ENCODE data around the gene DLGAP1.

Gene DLGAP1

GRCh38 chr18:4242431-4243161 is 212.5 kb downstream of the DLGAP1 start:
- DNase-seq (ENCODE audit: low read depth in 2 of 3, low spot score in 2 of 3) = no peak

DNA sequence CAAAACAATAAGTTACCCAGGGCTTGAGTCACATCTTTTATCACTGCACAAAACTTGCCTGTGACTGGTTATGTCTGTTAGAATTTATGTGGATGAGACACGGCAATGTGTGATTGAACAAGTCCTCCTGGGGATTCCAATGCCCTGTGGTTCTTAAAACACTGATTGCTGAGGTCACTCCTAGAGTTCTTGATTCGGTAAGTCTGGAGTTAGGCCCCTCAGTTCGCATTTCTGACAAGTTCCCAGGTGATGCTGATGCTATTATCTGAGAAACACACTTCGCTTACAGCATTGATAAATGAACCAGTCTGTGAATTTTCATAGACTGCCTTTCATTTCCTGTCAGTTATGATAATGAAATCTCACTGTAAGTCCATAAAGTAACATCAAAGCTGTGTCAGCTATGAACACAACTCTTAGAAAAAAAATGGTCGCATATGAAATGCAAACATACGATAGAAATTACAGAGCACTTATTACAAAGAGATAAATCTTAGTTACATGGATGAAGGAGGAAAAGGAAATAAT is 214.0 kb downstream of the DLGAP1 start:
- DNase-seq (ENCODE audit: low read depth in 2 of 3, low spot score in 2 of 3) = no peak

DNA sequence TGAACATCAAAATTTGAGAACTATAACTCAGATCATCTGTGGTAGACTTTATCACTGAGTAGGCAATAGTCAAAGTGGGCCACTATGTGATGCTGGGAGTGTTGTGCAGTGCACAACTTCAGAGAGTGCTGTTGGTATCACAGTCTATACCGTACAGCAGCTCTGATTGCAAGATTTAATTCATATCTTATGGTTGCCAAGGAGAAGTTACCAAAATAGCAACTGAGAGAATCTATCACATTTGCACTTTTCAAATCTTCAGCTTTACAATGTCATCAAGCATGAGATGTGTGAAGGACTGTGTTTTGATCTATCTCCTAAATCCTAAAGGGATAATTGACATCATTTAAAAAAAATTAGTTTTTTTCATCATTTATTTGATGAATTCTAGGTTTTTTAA is 216.1 kb downstream of the DLGAP1 start:
- DNase-seq (ENCODE audit: low read depth in 2 of 3, low spot score in 2 of 3) = no peak

DNA sequence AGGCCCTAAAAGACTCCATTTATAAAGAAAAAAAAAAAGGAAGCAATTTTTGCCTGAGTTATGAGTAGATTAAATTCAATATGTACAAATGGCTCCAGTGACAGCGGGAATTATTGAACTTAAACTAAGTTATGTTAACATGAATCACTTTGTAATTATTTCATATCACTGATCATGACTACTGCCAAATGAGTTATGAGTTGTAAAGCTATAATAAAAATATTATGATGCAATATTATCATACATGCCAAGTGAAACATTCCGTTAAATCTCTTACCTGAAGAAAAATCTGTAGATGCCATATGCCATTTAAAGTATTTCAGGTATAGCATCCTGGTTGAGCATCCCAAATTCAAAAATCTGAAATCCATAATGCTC is 217.5 kb downstream of the DLGAP1 start:
- no peak for DNase-seq (ENCODE audit: low read depth in 2 of 3, low spot score in 2 of 3)

DNA sequence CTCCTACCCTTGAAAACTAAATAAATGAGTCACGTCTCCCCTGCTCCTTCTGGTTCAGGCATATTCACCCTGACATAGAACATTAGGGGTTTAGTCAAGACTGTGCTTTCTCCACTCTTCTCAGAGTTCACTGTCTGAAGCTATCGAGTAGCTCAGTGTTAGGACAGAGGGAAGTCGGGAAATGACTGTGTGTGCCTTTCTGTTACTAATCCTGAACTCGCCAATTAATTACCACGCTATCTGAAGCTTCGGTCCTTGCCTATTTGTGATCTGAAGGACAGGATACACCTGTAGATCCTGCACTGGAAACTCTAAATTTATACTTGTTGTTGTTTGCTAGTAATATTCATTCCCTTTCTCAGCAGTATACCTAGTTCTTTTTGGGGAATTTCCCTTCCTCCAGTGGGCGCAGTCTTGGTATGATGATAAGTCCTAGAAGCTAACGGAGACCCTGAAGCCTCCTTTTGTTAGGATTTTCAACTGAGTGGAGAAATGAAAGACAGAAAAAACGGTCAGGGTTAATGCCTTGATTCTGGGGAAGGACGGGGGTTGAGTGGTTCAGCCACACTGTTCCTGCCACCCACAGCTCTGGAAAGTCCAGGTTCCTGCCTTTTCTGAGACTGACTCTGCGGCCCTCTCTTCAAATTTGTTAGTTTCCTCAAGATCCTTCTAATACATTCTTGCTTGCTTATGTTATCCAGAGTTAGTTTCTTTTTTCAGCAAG is 218.0 kb downstream of the DLGAP1 start:
- no peak for DNase-seq (ENCODE audit: low read depth in 2 of 3, low spot score in 2 of 3)

DNA sequence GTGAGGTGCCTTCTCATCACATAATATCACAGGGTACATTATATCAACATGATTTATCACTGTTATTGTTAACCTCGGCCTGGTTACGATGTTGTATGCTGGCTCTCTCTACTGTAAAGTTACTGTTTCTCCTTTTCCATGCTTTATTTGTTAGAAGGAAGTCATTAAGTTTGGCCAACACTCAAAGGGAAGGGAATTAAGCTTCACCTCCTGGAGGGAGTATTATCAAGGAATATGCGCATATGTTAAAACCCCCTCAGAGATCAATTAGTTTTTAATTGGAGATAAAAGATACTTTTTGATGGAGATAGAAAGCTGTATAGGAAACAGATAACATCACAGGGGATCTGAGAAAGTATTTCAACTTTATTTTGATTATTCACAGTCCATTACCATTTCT is 221.6 kb downstream of the DLGAP1 start:
- DNase-seq (ENCODE audit: low read depth in 2 of 3, low spot score in 2 of 3) = no peak

GRCh38 chr18:4232656-4233055 is 222.5 kb downstream of the DLGAP1 start:
- no peak for DNase-seq (ENCODE audit: low read depth in 2 of 3, low spot score in 2 of 3)

DNA sequence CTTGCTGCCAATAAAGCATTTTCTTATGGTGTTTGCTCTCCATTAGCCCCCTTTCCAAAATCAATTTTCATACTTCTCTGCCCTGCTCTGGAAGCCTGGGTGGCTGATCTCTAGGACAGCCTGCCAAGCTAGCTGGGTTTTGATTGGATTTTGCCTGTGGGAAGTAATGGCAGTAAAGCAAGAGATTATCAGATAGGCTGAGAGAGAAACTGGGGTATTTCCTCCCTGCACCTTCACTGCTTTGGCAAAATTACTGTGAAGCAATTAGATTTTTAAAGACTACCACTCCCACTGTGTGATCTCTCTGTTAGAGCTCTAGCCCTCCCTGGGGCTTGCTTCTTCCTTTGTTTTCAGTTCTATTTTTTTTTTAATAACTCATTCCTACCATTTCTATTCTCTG is 223.8 kb downstream of the DLGAP1 start:
- DNase-seq (ENCODE audit: low read depth in 2 of 3, low spot score in 2 of 3) = no peak

DNA sequence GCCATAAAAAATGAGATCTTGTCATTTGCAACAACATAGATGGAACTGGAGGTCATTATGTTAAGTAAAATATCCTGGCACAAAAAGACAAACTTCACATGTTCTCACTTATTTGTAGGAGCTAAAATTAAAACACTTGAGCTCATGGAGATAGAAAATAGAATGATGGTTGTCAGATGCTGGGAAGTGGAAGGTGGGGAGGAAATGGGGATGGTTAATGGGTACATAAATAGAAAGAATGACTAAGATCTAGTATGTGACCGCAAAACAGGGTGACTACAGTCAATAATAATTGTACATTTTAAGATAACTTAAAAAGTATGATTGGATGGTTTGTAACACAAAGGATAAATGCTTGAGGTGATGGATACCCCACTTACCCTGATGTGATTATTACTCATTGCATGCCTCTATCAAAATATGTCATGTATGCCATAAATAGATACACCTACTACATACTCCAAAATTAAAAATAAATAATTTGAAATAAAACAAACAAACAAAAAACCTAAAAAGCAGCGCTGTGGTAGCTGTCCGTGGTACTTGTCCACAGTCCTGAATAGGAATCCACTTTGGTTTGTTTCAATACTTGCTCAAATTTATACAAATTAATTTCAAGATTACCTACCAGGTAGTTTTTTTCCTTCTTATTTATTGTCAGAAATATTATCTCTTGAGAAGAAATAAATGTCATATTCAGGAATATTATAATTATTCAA is 224.5 kb downstream of the DLGAP1 start:
- DNase-seq (ENCODE audit: low read depth in 2 of 3, low spot score in 2 of 3) = no peak

DNA sequence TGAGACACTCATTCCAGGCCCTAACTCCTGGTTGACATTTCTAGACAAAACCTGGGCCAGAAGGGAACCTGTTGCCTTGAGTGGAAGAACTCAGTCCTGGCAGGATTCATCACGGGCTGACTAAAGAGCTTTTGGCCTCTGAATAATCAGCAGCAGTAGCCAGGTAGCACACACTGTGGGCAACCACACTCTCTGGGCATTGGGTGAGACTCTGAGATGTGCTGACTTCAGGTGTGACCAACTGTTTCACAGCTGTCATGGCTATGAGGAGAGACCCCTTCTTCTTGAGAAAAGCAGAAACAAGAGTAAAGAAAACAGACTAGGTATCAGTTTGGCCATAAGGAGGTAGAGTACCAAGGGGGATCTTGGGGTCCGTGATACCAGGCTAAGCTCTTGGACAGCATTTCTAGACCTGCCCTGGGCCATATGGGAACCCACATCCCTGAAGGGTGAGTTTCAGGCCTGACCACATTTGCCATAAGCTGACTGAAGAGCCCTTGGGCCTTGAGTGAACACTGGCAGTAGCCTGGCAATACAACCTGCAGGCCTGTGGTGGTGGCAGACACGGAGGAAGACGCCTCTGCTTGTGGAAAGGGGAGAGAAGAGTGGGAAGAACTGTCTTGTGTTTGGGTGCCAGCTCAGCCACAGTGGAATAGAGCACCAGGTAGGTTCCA is 230.9 kb downstream of the DLGAP1 start:
- DNase-seq (ENCODE audit: low read depth in 2 of 3, low spot score in 2 of 3) = no peak

GRCh38 chr18:4211111-4211837 is 243.8 kb downstream of the DLGAP1 start:
- no peak for DNase-seq (ENCODE audit: low read depth in 2 of 3, low spot score in 2 of 3)

DNA sequence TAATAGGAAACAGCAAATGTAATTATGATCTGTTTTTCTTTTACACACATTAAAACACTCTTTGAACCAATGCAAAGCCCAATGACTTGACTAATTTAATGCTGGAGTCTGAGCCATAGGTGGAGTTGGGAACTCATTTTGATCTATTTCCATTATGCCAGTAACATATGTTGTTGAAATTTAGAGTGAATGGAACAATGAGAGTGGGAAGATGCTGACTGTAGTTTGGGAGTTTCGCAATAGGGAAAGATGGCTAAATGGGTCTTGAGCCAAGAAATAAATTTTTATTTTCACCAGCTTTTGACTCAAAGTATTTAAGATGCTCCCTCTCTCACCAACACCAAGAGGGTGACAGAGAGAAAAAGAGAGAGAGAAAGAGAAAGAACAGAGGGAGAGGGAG is 246.7 kb downstream of the DLGAP1 start:
- no peak for DNase-seq (ENCODE audit: low read depth in 2 of 3, low spot score in 2 of 3)

GRCh38 chr18:4207383-4207985 is 247.6 kb downstream of the DLGAP1 start:
- no peak for DNase-seq (ENCODE audit: low read depth in 2 of 3, low spot score in 2 of 3)

GRCh38 chr18:4204438-4204720 is 250.7 kb downstream of the DLGAP1 start:
- DNase-seq (ENCODE audit: low read depth in 2 of 3, low spot score in 2 of 3) = no peak

DNA sequence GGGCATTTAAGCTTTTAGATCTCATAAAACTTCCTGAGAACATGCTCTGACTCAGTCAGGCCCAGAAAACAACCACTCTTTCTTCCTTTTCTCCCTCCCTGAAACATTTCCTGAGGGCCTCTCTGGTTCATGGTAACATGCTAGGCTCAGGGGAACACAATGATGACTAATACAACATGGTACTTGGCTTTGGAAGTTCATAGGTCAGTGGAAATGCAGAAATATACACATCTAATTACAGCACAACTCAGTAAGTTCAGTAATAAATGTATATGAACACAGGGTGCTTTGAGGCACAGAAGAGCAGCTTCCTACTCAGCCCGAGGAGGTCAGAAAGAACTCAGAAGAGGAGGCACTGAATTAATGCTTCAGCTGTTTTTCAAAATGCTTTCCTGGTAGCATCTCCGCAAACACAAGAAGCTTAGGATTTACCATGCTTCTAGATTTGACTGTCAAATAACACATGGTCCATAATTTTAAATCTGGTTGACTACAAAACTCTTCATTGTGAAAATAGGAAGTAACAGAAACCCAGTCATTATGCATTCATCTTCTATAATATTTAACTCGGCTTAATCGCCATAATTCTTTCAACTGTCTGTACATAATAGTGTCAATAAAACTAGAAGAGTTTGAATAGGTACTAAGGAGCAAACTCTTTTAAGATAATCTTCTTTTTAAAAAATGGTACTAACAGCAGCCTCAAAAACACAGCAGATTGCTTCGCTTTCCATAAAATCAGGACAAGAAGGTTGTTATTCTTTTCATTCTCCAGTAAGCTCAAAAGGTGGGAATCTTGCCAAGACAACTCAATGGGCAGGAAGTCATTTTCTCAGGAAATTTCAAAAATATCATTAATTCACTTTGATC is 251.3 kb downstream of the DLGAP1 start:
- DNase-seq (ENCODE audit: low read depth in 2 of 3, low spot score in 2 of 3) = no peak

DNA sequence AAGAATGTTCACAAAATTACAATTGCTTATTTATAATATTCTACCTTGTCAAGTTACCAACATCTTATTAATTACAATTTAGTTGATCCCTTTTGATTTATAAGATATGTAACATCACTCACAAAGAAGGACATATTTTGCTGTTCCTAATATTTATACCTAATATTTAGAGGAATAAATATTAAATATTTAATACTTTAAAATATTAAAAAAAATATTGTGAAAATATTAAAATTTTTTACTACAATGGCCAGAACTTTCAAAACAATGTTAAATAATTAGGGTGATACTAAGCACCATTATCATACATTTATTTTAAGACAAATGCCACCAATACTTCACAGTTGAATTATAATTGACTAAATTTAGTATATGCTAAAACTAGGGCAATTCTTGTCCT is 254.7 kb downstream of the DLGAP1 start:
- no peak for DNase-seq (ENCODE audit: low read depth in 2 of 3, low spot score in 2 of 3)

DNA sequence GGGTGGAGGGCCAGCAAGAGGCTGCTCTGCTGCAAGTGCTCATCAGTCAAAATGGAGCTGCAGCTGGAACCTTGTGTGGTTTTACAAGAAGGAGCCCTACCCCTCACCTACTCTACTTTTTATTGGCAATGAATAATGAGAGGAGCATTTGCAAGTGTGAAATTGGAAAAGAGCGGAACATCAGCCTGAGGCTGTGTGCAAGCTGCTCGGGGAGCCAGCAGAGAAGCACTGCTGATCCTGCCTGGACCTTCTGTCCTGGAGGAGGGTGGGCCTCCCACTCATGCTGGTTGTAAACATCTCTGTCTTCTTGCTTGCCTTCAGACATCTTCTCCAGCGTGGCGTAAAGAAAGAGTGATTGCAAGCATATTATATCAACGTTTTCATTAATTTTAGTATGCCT is 256.2 kb downstream of the DLGAP1 start:
- no peak for DNase-seq (ENCODE audit: low read depth in 2 of 3, low spot score in 2 of 3)

DNA sequence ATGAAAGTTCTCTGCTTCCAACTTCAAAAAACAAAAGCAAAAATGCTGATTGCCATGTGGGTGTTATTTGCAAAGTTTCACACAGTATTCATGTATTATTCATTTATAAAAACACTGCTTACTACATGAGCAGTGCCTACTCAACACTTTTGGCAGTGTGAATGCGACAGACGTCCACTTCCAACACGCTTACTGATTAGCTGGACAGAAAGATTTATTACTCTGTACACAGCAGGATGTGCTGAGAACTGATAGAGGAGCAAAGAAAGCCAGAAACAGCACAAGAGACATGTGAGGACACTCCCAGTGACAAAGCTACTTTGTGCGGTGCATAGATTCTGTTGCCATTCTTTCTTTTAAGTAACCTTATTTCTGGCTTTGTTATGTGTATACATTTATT is 258.8 kb downstream of the DLGAP1 start:
- DNase-seq (ENCODE audit: low read depth in 2 of 3, low spot score in 2 of 3) = no peak

- no peak for DNase-seq (ENCODE audit: low read depth in 2 of 3, low spot score in 2 of 3)
Measured at GRCh38 chr18:4193086-4193485, 262.0 kb downstream of the DLGAP1 start.
